HG02623 (cell line): ENCODE measurements around the gene ADAMTS3.
"Not testable (repeated sequence)": the region's sequence is repeated elsewhere in the genome, so short reads cannot be mapped to it uniquely, and the experiment has no call there.

ENCODE experiments used
- ATAC-seq: cut with Tn5 transposase; IDR thresholded peaks from one replicate; pipeline ENCODE4 v1.9.1; 2021; ENCODE audit warnings: moderate library complexity; ENCODE audit not compliant: unreplicated experiment

Gene ADAMTS3

GRCh38 chr4:72553540-72554337 is 15.3 kb downstream of the ADAMTS3 start:
- no peak for ATAC-seq

- no peak for ATAC-seq
Measured at GRCh38 chr4:72552447-72552846, 16.6 kb downstream of the ADAMTS3 start.

GRCh38 chr4:72546456-72546855 is 22.6 kb downstream of the ADAMTS3 start:
- ATAC-seq = no peak

GRCh38 chr4:72540694-72541093 is 28.3 kb downstream of the ADAMTS3 start:
- not testable (repeated sequence) for ATAC-seq

- ATAC-seq = no peak
Measured at GRCh38 chr4:72538006-72538405, 31.0 kb downstream of the ADAMTS3 start.

- ATAC-seq = no peak
Measured at GRCh38 chr4:72536443-72536842, 32.6 kb downstream of the ADAMTS3 start.

- no peak for ATAC-seq
Measured at GRCh38 chr4:72531768-72532290, 37.2 kb downstream of the ADAMTS3 start.

GRCh38 chr4:72531322-72531721 is 37.7 kb downstream of the ADAMTS3 start:
- no peak for ATAC-seq

GRCh38 chr4:72529148-72529822 is 39.7 kb downstream of the ADAMTS3 start:
- ATAC-seq = no peak

GRCh38 chr4:72527038-72527646 is 41.9 kb downstream of the ADAMTS3 start:
- no peak for ATAC-seq

GRCh38 chr4:72525938-72526337 is 43.1 kb downstream of the ADAMTS3 start:
- ATAC-seq = no peak

- no peak for ATAC-seq
Measured at GRCh38 chr4:72522440-72522839, 46.6 kb downstream of the ADAMTS3 start.

GRCh38 chr4:72513227-72513626 is 55.8 kb downstream of the ADAMTS3 start:
- ATAC-seq = no peak

- no peak for ATAC-seq
Measured at GRCh38 chr4:72507860-72508419, 61.1 kb downstream of the ADAMTS3 start.

- no peak for ATAC-seq
Measured at GRCh38 chr4:72507167-72507566, 61.9 kb downstream of the ADAMTS3 start.

- peak; percentile 87 for ATAC-seq
Measured at GRCh38 chr4:72505314-72505744, 63.7 kb downstream of the ADAMTS3 start.

GRCh38 chr4:72500214-72500613 is 68.8 kb downstream of the ADAMTS3 start:
- ATAC-seq = no peak

- ATAC-seq = no peak
Measured at GRCh38 chr4:72496119-72496518, 72.9 kb downstream of the ADAMTS3 start.

GRCh38 chr4:72494156-72494555 is 74.9 kb downstream of the ADAMTS3 start:
- ATAC-seq = no peak

GRCh38 chr4:72489267-72489666 is 79.8 kb downstream of the ADAMTS3 start:
- no peak for ATAC-seq

GRCh38 chr4:72486991-72487390 is 82.0 kb downstream of the ADAMTS3 start:
- no peak for ATAC-seq
